Ectodermal cell (in vitro differentiated cells): ENCODE data around the gene LACRT.
A peak's percentile ranks its signal among the peaks of the same experiment; 100 is the strongest.

ENCODE experiments used
- H3K27ac ChIP-seq: 2 replicates; pipeline ENCODE4 v1.7.0; 2013; ENCODE audit warnings: mild to moderate bottlenecking, low read depth, low read length; ENCODE audit not compliant: insufficient read depth, poor library complexity, severe bottlenecking
- H3K27me3 ChIP-seq: 2 replicates; pipeline ENCODE4 v1.7.0; 2013; ENCODE audit warnings: mild to moderate bottlenecking, low read length; ENCODE audit not compliant: insufficient read depth, control insufficient read depth, poor library complexity, severe bottlenecking
- H3K36me3 ChIP-seq: one replicate; pipeline ENCODE4 v1.7.0; 2013; ENCODE audit warnings: low read length; ENCODE audit not compliant: control insufficient read depth, insufficient read depth
- H3K4me1 ChIP-seq: one replicate; pipeline ENCODE4 v1.7.0; 2013; ENCODE audit warnings: low read length; ENCODE audit not compliant: control insufficient read depth, insufficient read depth
- H3K4me3 ChIP-seq: 2 replicates; pipeline ENCODE4 v1.7.0; 2013; ENCODE audit warnings: low read depth, low read length, control low read depth; ENCODE audit not compliant: insufficient read depth
- H3K9me3 ChIP-seq: 2 replicates; pipeline ENCODE4 v1.7.0; 2013; ENCODE audit warnings: mild to moderate bottlenecking, low read length, moderate library complexity; ENCODE audit not compliant: control insufficient read depth
- WGBS, 2 experiments: methylation state at CpG; one replicate each; pipeline ENCODE4 v1.1.7; 2013; ENCODE audit warnings: missing lambda C conversion rate in 2 of 2; 5-methylcytosine and 5-hydroxymethylcytosine counted together

Gene LACRT

GRCh38 chr12:54661048-54661447, 26.4 kb upstream of the LACRT start:
- H3K36me3 ChIP-seq, result no peaks in the 10 kb centered on the region
- H3K4me3 ChIP-seq, result no peak overlapping the region
- H3K4me1 ChIP-seq, result no peaks in the 10 kb centered on the region
- 93 to 95% methylated on average over 2 of the region's 2 CpGs for WGBS, 2 experiments
- no peak overlapping the region for H3K27ac ChIP-seq
- H3K27me3 ChIP-seq, result no peaks in the 10 kb centered on the region
- H3K9me3 ChIP-seq, result no peaks in the 10 kb centered on the region

GRCh38 chr12:54660320-54660962, 25.7 kb upstream of the LACRT start:
- Histone ChIP-seq H3K9me3 (no peaks in the 10 kb centered on the region), H3K36me3 (no peaks in the 10 kb centered on the region), H3K4me1 (no peaks in the 10 kb centered on the region), H3K27ac (no peak overlapping the region), H3K27me3 (no peaks in the 10 kb centered on the region), H3K4me3 (no peak overlapping the region)
- WGBS, 2 experiments, result 87 to 90% methylated on average over 10 of the region's 10 CpGs

GRCh38 chr12:54658306-54659264, 23.9 kb upstream of the LACRT start:
- WGBS, 2 experiments, result 73 to 74% methylated on average over 19 of the region's 19 CpGs
- Histone ChIP-seq H3K36me3 (no peaks in the 10 kb centered on the region), H3K9me3 (no peaks in the 10 kb centered on the region), H3K27me3 (no peaks in the 10 kb centered on the region), H3K27ac (no peak overlapping the region), H3K4me3 (no peak overlapping the region), H3K4me1 (peaks cover 4% of the 10 kb centered on the region)

- Histone ChIP-seq H3K27ac (no peak overlapping the region), H3K4me3 (no peak overlapping the region), H3K27me3 (no peaks in the 10 kb centered on the region), H3K4me1 (peaks cover 4% of the 10 kb centered on the region), H3K9me3 (no peaks in the 10 kb centered on the region), H3K36me3 (no peaks in the 10 kb centered on the region)
- 91 to 94% methylated on average over 6 of the region's 6 CpGs for WGBS, 2 experiments
Measured at GRCh38 chr12:54657105-54657607, 22.5 kb upstream of the LACRT start.

GRCh38 chr12:54654926-54655325, 20.2 kb upstream of the LACRT start:
- Histone ChIP-seq H3K27ac (peak overlapping the region; percentile 36), H3K4me3 (no peak overlapping the region), H3K9me3 (no peaks in the 10 kb centered on the region), H3K36me3 (no peaks in the 10 kb centered on the region), H3K27me3 (no peaks in the 10 kb centered on the region), H3K4me1 (peaks cover 4% of the 10 kb centered on the region)
- WGBS, 2 experiments, result 32 to 38% methylated on average over 2 of the region's 2 CpGs

- Histone ChIP-seq H3K4me3 (no peak overlapping the region), H3K36me3 (no peaks in the 10 kb centered on the region), H3K9me3 (no peaks in the 10 kb centered on the region), H3K4me1 (peaks cover 4% of the 10 kb centered on the region), H3K27ac (no peak overlapping the region), H3K27me3 (no peaks in the 10 kb centered on the region)
- whole genome bisulfite sequencing, 2 experiments, result 84 to 87% methylated on average over 9 of the region's 9 CpGs
Measured at GRCh38 chr12:54653025-54653424, 18.3 kb upstream of the LACRT start.

- 92 to 94% methylated on average over 5 of the region's 5 CpGs for WGBS, 2 experiments
- H3K9me3 ChIP-seq, result no peaks in the 10 kb centered on the region
- H3K4me3 ChIP-seq, result no peak overlapping the region
- H3K36me3 ChIP-seq, result no peaks in the 10 kb centered on the region
- no peaks in the 10 kb centered on the region for H3K27me3 ChIP-seq
- H3K27ac ChIP-seq, result no peak overlapping the region
- peaks cover 4% of the 10 kb centered on the region for H3K4me1 ChIP-seq
Measured at GRCh38 chr12:54650889-54651288, 16.2 kb upstream of the LACRT start.

- Histone ChIP-seq H3K36me3 (no peaks in the 10 kb centered on the region), H3K4me1 (peaks cover 4% of the 10 kb centered on the region), H3K27me3 (no peaks in the 10 kb centered on the region), H3K27ac (no peak overlapping the region), H3K4me3 (no peak overlapping the region), H3K9me3 (no peaks in the 10 kb centered on the region)
- 77 to 79% methylated on average over 4 of the region's 4 CpGs for WGBS, 2 experiments
Measured at GRCh38 chr12:54650409-54650808, 15.7 kb upstream of the LACRT start.

GRCh38 chr12:54649825-54650224, 15.1 kb upstream of the LACRT start:
- Histone ChIP-seq H3K4me3 (no peak overlapping the region), H3K27ac (no peak overlapping the region), H3K4me1 (no peaks in the 10 kb centered on the region), H3K36me3 (no peaks in the 10 kb centered on the region), H3K9me3 (no peaks in the 10 kb centered on the region), H3K27me3 (no peaks in the 10 kb centered on the region)
- 76 to 81% methylated on average over 1 of the region's 1 CpG for WGBS, 2 experiments

GRCh38 chr12:54648265-54648664, 13.6 kb upstream of the LACRT start, which contains the start of gene DCD:
TSS of gene DCD (minus strand) at chr12:54648365. CDS start at chr12:54648303, 62 bp downstream.
- no peaks in the 10 kb centered on the region for H3K9me3 ChIP-seq
- no peaks in the 10 kb centered on the region for H3K4me1 ChIP-seq
- no peak within 1 kb of the TSS for H3K27ac ChIP-seq
- 90 to 98% methylated on average over 2 of the region's 2 CpGs for WGBS, 2 experiments
- H3K36me3 ChIP-seq, result no peaks in the 10 kb centered on the region
- no peak within 1 kb of the TSS for H3K4me3 ChIP-seq
- H3K27me3 ChIP-seq, result no peaks in the 10 kb centered on the region
